K562 (cell line): ENCODE results near the gene C18orf32. TPM values are rescaled to one million over a fixed set of nuclear protein-coding genes. Genes with fewer than 3 reads are reported as not detected.

Experiments
- DIDO1 ChIP-seq: fragments of 450-650 bp; IDR thresholded peaks from 2 replicates; pipeline ENCODE4 v1.6.1; 2016; ENCODE audit warnings: low read depth, missing biosample characterization, missing genetic modification characterization
- ESRRA ChIP-seq: fragments of 450-650 bp; IDR thresholded peaks from 2 replicates; pipeline ENCODE4 v1.6.1; 2014; ENCODE audit warnings: low read depth, mild to moderate bottlenecking, moderate library complexity, borderline replicate concordance
- ETV6 ChIP-seq, 3 experiments: fragments of 150-350 bp in 1 of 3; sonication (generic) in 1 of 3; formaldehyde crosslinking in 1 of 3; IDR thresholded peaks; 2 replicates each; pipeline versions ENCODE4 v1.6.1 to v1.8.0; 2014 to 2022; ENCODE audit warnings: borderline replicate concordance in 2 of 3, low read depth in 2 of 3, antibody characterized with exemption in 1 of 3, low read length in 1 of 3, mild to moderate bottlenecking in 1 of 3, missing genetic modification reagents in 1 of 3
- FOS ChIP-seq: IDR thresholded peaks from 3 replicates; pipeline ENCODE4 v1.6.1; 2011; ENCODE audit not compliant: insufficient read length; ENCODE audit errors: extremely low read depth
- HDAC6 ChIP-seq: IDR thresholded peaks from 2 replicates; pipeline ENCODE4 v1.6.1; 2012; ENCODE audit warnings: low read depth, mild to moderate bottlenecking, control low read depth, inconsistent platforms, low read length, moderate library complexity
- REST ChIP-seq, 2 experiments: fragments of 450-650 bp; formaldehyde crosslinking in 1 of 2; IDR thresholded peaks; 2 replicates each; pipeline versions ENCODE4 v1.4.0 to v1.6.1; 2014 to 2020; ENCODE audit warnings: mild to moderate bottlenecking in 2 of 2, borderline replicate concordance in 1 of 2, low read depth in 1 of 2
- SMAD2 ChIP-seq: fragments of 150-350 bp; IDR thresholded peaks from 2 replicates; pipeline ENCODE4 v1.6.1; 2014; ENCODE audit warnings: low read depth, mild to moderate bottlenecking, low read length
- THRAP3 ChIP-seq: fragments of 450-650 bp; IDR thresholded peaks from 2 replicates; pipeline ENCODE4 v1.6.1; 2016; ENCODE audit warnings: mild to moderate bottlenecking, inconsistent platforms, borderline replicate concordance
- ZFP1 ChIP-seq: fragments of 450-650 bp; formaldehyde crosslinking; IDR thresholded peaks from 2 replicates; pipeline ENCODE4 v1.4.0; 2020; ENCODE audit warnings: mild to moderate bottlenecking, mixed read lengths
- ZNF134 ChIP-seq: fragments of 250-450 bp; sonication (Bioruptor Pico); conservative IDR thresholded peaks from 2 replicates; pipeline ENCODE4 v1.4.0; 2020
- ZNF395 ChIP-seq: fragments of 200-800 bp; sonication (Bioruptor generic); IDR thresholded peaks from 2 replicates; pipeline ENCODE4 v1.6.1; 2017; ENCODE audit warnings: missing genetic modification characterization, missing compliant biosample characterization
- polyA plus RNA-seq, 8 experiments: library from polyadenylated mRNA; depleted of rRNA in 4 of 8; stranded (reverse) in 5 of 8; unstranded in 3 of 8; fragments of >200 nt; fragmentation: Nextera tagmentation in 2 of 8; fragmentation: Illumina TruSeq in 1 of 8; extraction: Ambion mirVana in 2 of 8; extraction: Trizol in 1 of 8; gene quantifications; 2 replicates each; pipeline versions ENCODE4 v1.2.1 to v1.2.3, GENCODE V29; 2011 to 2014; ENCODE audit warnings: inconsistent platforms in 1 of 8, missing spikeins in 1 of 8
- total RNA-seq, 7 experiments: library from RNA; depleted of rRNA in 6 of 7; stranded (reverse); fragments of >200 nt in 6 of 7; fragmentation: Illumina TruSeq in 2 of 7; extraction: Trizol in 2 of 7; gene quantifications; 2 replicates each; pipeline versions ENCODE4 v1.2.1 to v1.2.3, GENCODE V29; 2011 to 2021; ENCODE audit warnings: low replicate concordance in 1 of 7
- TF ChIP-seq, protein P1 (sequence below): fragments of 150-350 bp; IDR thresholded peaks from 2 replicates; pipeline ENCODE4 v1.6.1; 2014; ENCODE audit warnings: low read depth, mild to moderate bottlenecking, low read length, borderline replicate concordance

Gene C18orf32
- total and polyA plus RNA-seq, 9 of the 15 experiments (the other 6 are each of a cell fraction or from before 2014, with no cell fraction given), result 8.5 to 35.0 (median 20.4) TPM

DNA sequence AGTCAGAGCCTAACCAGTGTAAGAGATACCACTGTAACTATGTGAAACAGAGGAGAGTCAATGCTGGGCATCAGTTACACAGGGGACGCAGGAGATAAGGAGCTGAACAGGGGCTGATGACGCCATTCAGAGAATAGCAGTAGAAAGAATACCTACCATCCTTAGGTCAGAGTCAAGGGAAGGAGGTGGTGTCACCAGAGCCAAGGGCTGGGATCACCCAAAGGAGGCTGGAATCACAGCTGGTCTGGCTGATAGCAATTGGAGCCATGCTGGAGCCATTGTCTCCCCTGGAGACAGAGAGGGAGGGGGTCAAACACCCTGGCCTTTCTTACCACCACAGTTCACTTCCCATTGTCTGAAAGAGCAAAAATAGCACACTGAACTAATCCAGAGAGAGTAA is 37.3 kb upstream of the C18orf32 start (continued):
- TF ChIP-seq ZNF395 (CRISPR knock-in tag) (no peak), ETV6 (IDR thresholded peaks at IDR 0.05; ENCODE audit: borderline replicate concordance in 1 of 2, low read depth in 2 of 2, low read length in 1 of 2) (no peak), ETV6 (CRISPR knock-in tag; IDR thresholded peaks at IDR 0.05; ENCODE audit: borderline replicate concordance) (no peak), DIDO1 (tag) (no peak), REST (IDR thresholded peaks at IDR 0.05; ENCODE audit: borderline replicate concordance) (no peak), REST (CRISPR knock-in tag; IDR thresholded peaks at IDR 0.05; ENCODE audit: low read depth) (no peak), FOS (no peak), ESRRA (no peak), HDAC6 (no peak), SMAD2 (no peak), ZNF134 (CRISPR knock-in tag) (no peak), ZFP1 (CRISPR knock-in tag) (no peak), THRAP3 (no peak)
- TF ChIP-seq, protein P1, sequence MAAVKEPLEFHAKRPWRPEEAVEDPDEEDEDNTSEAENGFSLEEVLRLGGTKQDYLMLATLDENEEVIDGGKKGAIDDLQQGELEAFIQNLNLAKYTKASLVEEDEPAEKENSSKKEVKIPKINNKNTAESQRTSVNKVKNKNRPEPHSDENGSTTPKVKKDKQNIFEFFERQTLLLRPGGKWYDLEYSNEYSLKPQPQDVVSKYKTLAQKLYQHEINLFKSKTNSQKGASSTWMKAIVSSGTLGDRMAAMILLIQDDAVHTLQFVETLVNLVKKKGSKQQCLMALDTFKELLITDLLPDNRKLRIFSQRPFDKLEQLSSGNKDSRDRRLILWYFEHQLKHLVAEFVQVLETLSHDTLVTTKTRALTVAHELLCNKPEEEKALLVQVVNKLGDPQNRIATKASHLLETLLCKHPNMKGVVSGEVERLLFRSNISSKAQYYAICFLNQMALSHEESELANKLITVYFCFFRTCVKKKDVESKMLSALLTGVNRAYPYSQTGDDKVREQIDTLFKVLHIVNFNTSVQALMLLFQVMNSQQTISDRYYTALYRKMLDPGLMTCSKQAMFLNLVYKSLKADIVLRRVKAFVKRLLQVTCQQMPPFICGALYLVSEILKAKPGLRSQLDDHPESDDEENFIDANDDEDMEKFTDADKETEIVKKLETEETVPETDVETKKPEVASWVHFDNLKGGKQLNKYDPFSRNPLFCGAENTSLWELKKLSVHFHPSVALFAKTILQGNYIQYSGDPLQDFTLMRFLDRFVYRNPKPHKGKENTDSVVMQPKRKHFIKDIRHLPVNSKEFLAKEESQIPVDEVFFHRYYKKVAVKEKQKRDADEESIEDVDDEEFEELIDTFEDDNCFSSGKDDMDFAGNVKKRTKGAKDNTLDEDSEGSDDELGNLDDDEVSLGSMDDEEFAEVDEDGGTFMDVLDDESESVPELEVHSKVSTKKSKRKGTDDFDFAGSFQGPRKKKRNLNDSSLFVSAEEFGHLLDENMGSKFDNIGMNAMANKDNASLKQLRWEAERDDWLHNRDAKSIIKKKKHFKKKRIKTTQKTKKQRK, result no peak
